Testis (tissue), 2 donors: ENCODE results near the gene CCDC181.

Source experiments
- CTCF ChIP-seq, 3 experiments: fragments of 450-650 bp in 2 of 3; fragments of 200-600 bp in 1 of 3; sonication (generic) in 1 of 3; IDR thresholded peaks; one replicate each; pipeline ENCODE4 v1.5.1; 2016 to 2019; ENCODE audit warnings: antibody characterized with exemption in 3 of 3, mild to moderate bottlenecking in 2 of 3, moderate library complexity in 1 of 3
- POLR2A ChIP-seq: fragments of 450-650 bp; IDR thresholded peaks from one replicate; pipeline ENCODE4 v1.6.1; 2017; ENCODE audit warnings: antibody characterized with exemption, mild to moderate bottlenecking, moderate library complexity

- TF ChIP-seq POLR2A, result no peak
- no peak for TF ChIP-seq CTCF (IDR thresholded peaks at IDR 0.05)
These were observed 62.3 kb downstream of the CCDC181 start for GRCh38 chr1:169364948-169365347.
